ENCODE data around the gene MOCS1.

DNA sequence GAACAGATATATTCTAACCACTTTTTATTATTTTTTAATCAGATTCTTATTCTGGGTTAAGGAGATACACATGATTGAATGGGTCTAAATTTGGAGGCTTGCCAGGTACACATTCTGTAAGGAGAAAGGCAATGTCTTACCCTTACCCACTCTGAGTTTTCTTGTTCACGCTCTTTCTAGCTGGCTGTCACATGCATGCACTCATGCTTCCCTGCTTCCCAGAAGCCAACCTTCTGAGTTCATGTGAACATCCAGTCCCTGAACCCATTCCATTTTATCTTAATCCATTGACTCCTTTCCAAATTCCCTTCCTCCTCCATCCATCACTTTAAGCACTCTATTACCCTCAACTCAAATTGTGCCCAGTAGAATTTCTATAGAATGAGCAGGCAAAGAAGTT, 17.5 kb upstream of the MOCS1 start:
- TF ChIP-seq, protein P1, sequence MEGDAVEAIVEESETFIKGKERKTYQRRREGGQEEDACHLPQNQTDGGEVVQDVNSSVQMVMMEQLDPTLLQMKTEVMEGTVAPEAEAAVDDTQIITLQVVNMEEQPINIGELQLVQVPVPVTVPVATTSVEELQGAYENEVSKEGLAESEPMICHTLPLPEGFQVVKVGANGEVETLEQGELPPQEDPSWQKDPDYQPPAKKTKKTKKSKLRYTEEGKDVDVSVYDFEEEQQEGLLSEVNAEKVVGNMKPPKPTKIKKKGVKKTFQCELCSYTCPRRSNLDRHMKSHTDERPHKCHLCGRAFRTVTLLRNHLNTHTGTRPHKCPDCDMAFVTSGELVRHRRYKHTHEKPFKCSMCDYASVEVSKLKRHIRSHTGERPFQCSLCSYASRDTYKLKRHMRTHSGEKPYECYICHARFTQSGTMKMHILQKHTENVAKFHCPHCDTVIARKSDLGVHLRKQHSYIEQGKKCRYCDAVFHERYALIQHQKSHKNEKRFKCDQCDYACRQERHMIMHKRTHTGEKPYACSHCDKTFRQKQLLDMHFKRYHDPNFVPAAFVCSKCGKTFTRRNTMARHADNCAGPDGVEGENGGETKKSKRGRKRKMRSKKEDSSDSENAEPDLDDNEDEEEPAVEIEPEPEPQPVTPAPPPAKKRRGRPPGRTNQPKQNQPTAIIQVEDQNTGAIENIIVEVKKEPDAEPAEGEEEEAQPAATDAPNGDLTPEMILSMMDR (IDR thresholded peaks at IDR 0.05) = no peak
- TF ChIP-seq NFIC (IDR thresholded peaks at IDR 0.05; ENCODE audit: borderline replicate concordance) (no peak), NRF1 (IDR thresholded peaks at IDR 0.05; ENCODE audit: low read depth, low read length) (no peak), MEF2A (IDR thresholded peaks at IDR 0.05; ENCODE audit: borderline replicate concordance, low read depth) (no peak), EP300 (IDR thresholded peaks at IDR 0.05; ENCODE audit: borderline replicate concordance in 1 of 2, low read depth in 1 of 2, low read length in 1 of 2) (no peak), ZBTB33 (IDR thresholded peaks at IDR 0.05; ENCODE audit: borderline replicate concordance, low read depth) (no peak), PBX3 (IDR thresholded peaks at IDR 0.05) (no peak)
- TF ChIP-seq, protein P2, sequence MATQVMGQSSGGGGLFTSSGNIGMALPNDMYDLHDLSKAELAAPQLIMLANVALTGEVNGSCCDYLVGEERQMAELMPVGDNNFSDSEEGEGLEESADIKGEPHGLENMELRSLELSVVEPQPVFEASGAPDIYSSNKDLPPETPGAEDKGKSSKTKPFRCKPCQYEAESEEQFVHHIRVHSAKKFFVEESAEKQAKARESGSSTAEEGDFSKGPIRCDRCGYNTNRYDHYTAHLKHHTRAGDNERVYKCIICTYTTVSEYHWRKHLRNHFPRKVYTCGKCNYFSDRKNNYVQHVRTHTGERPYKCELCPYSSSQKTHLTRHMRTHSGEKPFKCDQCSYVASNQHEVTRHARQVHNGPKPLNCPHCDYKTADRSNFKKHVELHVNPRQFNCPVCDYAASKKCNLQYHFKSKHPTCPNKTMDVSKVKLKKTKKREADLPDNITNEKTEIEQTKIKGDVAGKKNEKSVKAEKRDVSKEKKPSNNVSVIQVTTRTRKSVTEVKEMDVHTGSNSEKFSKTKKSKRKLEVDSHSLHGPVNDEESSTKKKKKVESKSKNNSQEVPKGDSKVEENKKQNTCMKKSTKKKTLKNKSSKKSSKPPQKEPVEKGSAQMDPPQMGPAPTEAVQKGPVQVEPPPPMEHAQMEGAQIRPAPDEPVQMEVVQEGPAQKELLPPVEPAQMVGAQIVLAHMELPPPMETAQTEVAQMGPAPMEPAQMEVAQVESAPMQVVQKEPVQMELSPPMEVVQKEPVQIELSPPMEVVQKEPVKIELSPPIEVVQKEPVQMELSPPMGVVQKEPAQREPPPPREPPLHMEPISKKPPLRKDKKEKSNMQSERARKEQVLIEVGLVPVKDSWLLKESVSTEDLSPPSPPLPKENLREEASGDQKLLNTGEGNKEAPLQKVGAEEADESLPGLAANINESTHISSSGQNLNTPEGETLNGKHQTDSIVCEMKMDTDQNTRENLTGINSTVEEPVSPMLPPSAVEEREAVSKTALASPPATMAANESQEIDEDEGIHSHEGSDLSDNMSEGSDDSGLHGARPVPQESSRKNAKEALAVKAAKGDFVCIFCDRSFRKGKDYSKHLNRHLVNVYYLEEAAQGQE (IDR thresholded peaks at IDR 0.05; ENCODE audit: low read depth, low read length) = no peak

Data from SK-N-SH (cell line).